CD4-positive, alpha-beta T cell treated with Interleukin-1 beta for 1 hour (primary cell): Measurements from ENCODE around the gene PCNX4.
A peak's percentile ranks its signal among the peaks of the same experiment; 100 is the strongest.

Experiments
- DNase-seq, 2 donors: peaks; one replicate each; pipeline ENCODE4 v3.0.0-alpha.2; 2020 to 2022

The PCNX4 gene

DNA sequence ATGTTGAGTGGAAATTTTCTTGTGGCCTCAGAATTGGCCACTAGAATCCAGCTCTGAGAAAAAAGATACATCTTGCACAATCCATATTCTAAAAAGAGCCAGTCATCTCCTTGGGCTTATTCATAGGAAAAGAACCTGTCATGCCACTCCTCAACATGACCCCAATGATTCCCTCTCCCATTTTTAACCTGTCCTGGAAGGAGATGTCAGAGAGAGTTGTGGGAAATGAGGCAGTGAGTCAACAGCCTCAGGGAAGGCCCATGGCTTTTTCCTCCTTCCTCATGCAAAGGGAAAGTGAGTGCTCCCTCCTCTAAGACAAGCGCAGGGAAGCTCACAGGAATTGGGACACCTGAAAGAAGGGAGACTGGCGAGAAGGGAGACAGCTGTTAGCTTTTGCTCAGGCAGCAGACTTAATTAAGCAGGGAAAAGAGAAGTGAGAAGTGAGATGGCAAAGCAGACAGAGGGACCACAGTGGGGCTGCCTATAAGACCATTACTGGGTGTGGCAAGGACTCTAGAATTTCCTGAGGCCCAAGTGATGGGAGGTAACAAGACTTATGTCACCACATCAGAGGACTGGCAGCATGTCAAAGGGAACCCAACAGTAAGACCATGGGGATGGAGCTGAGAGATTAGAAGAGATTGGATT, 83.7 kb downstream of the PCNX4 start:
- DNase-seq = no peak

- no peak for DNase-seq
Observed at GRCh38 chr14:60178164-60178563, 86.4 kb downstream of the PCNX4 start.

- DNase-seq = no peak
Observed at GRCh38 chr14:60178820-60179219, 87.1 kb downstream of the PCNX4 start.

DNA sequence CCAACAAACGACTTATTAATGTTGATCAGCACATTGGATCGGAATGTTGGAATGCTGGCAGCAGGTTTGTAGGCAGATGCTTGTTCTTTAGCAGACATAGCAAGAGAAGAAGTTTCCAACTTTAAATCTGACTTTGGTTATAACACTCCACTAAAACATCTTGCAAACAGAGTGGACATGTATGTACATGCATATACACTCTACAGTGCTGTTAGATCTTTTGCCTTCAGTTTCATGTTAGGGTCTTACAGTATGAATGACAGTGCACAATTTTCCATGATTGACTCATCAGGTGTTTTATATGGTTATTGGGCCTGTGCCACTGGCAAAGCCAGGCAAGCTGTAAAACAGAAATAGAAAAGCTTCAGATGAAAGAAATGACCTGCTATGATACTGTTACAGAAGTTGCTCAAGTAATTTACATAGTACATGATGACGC, 87.7 kb downstream of the PCNX4 start:
- DNase-seq = no peak

DNA sequence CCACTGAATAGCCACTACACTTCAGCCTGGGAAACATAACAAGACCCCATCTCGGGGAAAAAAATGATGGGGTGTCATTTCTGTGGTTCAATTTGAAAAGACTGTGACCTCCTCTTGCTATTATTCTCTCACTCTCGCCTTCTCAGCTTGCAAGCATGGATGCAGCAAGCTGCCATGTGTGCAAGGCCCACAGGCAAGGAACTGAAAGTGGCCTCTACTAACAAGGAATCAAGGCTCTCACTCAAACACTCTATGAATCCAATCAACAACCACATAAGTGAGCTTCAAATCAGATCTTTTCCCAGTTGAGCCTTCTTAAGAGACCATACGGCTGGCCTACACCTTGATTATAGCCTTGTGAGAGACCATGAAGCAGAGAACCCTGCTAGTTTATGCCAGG, 91.4 kb downstream of the PCNX4 start:
- DNase-seq = no peak

- no peak for DNase-seq
Observed at GRCh38 chr14:60183741-60184140, 92.0 kb downstream of the PCNX4 start.

- DNase-seq = peak; percentile 15 to 79
Observed at GRCh38 chr14:60184146-60184904, 92.6 kb downstream of the PCNX4 start.

GRCh38 chr14:60184905-60185555, 93.3 kb downstream of the PCNX4 start:
- no peak for DNase-seq

DNA sequence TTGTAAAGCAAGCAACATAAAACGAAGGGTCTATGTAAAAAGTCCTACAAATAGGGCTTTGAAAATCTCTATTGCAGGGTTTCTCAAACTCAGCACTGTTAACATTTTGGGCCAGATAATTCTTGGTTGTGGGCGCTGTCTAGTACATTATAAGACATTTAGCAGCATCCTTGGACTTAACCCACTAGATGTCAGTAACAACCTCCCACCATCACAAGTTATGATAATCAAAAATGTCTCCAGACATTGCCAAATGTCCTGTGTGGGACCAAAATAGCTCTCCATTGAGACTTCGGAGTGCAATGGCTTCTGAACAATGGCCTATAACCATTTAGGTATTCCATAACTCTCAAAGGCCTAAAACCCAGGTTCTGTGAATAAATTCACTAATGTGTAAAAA, 96.4 kb downstream of the PCNX4 start:
- no peak for DNase-seq

DNA sequence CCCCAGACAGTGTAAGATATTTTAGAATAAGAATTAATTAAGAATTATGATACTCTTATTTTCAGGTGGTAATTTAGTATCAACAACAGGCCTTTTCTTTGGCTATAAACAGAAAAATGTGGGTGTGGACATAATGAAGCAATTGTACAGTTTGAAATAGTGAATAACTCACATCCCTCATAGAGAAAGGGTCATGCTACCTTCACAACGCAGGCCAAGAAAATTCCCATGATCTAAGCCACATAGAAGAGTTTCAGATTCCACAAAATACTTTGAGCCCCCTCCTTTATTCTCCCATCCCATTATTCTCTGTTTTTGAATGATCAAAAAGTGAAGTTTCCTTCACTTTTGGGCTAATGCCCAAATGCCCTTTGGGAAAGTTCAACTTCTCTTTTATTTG, 97.0 kb downstream of the PCNX4 start:
- no peak for DNase-seq

- DNase-seq = no peak
Observed at GRCh38 chr14:60189923-60190840, 98.5 kb downstream of the PCNX4 start.

DNA sequence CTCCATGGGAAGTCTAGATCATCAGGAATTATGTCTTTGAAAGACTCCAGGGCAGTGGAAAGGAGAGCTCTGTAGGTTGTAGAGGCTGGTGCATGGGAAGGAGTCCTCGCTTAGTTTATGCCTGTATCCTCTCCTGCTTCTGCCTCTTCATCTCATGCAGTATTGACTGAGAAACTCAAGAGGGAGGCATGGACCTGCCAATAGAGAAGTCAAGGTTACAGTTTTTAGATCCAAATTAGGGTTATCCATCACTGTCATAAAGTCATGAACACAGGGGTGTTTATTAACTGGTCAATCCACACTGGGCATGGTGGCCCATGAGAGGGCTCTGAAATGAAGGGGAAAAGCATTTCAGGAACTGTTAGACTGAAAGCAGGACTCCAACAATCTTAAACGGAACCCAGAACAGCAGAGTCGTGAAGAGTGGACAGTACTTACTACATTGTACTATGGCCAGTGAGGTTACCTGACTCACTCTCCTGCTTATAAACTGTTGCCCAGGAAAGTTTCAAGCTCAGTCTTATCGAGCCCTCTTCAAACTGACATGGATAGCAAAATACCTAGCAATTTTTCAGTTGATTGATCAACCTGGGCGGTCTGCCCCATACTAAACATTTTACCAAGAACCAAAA, 103.6 kb downstream of the PCNX4 start:
- DNase-seq = no peak

- no peak for DNase-seq
Observed at GRCh38 chr14:60196291-60196690, 104.6 kb downstream of the PCNX4 start.

GRCh38 chr14:60197629-60198303, 106.0 kb downstream of the PCNX4 start:
- no peak for DNase-seq

DNA sequence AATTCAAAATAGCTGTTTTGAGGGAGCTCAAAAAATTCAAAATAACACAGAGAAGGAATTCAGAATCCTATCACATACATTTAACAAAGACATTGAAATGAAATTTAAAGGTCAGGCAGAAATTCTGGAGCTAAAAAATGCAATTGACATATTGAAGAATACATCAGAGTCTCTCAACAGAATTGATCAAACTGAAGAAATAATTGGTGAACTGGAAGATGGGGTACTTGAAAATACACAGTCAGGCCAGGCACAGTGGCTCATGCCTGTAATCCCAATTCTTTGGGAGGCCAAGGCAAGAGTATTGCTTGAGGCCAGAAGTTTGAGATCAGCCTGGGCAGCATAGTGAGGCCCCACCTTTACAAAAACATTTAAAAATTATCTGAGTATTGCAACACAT, 107.6 kb downstream of the PCNX4 start:
- DNase-seq = no peak

DNA sequence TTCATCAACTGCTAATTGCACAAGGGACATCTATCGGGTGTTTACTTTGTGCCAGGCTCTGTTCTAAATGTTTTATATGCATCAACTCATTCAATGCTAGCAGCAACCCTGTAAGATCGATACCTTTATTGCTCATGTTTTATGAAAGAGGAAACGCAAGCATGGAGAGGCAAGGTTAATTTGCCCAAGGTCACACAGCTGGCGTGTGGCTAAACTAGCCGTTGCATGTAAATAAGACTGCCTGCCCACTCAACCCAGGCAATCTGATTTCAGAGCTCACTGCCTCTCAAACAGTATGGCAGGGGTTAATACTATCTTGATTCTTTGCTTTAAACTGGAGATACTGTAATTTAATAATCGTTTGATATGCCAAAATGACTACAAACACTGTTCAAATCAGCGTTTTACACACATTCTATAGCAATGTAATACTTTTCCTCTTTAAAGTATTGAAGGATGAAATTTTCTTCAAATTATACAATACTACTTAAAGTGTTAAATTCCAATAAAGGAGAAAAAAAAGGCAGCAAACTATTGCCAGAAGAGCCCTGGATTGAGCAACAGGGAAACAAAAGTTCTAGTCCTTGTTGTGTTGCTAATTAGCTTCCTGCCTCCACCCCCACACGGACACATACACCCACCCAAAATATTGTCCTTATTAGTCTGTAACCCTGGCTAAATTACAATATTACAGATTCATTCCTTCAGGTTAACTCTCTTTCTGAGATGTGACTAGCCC, 112.5 kb downstream of the PCNX4 start:
- no peak for DNase-seq

DNA sequence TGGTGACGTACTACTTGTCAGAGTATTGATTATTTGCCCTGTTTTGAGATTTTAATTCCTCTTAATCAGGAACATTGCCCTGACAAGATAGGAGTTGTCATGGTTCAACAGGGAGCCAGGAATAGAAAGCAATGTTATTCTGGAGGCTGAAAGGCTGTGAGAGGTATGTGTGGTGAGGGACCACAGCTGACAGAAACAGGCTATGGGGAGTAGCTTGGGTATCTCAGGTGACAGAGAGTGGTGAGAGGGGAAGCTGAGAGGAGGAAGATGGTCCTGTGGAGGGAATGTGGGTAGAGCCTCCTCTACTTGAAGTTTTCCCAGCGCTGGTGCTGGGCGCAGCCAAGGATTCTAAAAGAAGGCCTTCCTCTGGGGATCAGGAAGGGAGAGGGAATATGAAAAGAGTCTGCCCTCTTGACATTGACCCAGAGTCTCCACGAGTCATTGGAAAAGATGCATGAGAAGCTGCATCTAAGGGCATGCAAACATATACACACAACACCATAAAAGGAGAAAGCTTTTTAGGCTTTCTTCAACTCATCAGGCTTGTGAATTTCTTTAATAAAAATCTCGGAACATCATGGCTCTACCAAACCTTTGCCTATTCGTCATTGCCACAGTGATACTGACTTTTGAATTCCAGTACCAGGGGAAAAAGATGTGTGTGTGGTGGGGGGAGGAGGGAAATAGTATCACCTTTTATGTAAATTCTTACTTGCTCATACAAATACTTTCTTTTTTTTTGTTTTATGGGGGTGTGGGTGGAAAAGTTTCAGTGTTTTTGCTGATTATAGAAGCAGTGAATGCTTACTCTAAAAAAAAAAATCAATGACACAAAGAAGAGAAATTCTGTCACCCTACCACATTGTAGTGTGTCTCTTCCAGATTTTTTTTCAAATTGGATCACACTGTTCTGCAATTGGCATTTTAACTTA, 113.4 kb downstream of the PCNX4 start:
- no peak for DNase-seq

DNA sequence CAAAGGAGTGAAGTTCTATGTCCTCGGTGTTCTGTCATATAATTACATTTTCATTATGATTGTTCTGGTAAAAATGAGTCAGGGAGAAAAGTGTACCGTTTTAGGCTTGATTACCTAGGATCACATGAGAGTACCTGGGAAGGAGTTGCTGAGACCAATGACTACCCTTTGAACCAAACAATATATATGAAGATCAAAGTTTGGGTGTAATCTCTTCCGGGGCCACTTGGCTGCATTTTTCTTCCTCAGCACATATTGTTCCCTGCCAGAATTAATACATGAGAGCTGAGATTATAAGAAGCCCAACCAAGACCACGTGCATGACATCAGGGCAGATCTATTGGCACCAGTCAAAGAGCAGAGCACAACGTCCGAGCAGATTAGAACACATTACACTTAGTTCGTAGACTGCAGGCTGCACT, 114.5 kb downstream of the PCNX4 start:
- DNase-seq = no peak

DNA sequence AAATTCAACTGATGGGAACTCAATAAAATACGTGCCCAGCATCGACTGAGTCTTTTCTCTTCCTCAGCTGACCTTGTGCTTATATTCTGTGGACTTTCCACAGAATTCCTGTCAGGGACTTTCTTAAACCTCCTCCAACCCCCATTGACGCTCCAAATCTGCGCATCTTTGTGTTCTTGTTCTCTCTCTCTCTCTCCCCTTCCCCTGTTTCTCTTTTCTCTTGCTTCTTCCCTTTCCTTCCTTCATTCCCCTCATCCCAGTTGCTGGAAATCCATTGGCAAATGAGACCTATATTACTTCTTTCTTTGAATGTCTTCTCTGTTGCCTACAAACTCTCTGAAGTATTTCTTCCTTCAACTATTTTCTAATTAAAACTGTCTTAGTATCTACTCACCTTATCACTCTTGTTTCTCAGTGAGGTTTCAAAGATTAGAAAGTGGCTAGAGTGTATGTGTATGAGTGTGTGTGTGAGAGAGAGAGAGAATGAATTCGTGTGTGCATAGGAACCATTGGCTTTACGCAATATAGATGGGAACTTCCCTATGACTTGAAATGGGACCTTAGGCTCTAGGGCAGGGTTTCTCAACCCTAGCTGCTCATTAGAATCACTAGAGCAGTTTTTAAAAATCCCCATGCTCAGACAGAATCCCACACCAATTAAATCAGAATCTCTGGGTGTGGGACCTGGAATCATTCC, 115.3 kb downstream of the PCNX4 start:
- no peak for DNase-seq
